Keratinocyte (primary cell): ENCODE measurements around the gene ALX1. TPM values are rescaled to one million over a fixed set of nuclear protein-coding genes. Genes with fewer than 3 reads are reported as not detected.

ENCODE experiments used
- DNase-seq: peaks from one replicate; pipeline ENCODE4 v3.0.0-alpha.2; 2011; ENCODE audit warnings: low read depth, missing footprints, low spot score
- FAIRE-seq: peaks from 2 replicates; lab custom pipeline; 2011; peaks lifted over from hg19 to GRCh38; lab: Jason Lieb, UNC
- H2AFZ ChIP-seq: 2 replicates; pipeline ENCODE4 v1.6.0; 2012; ENCODE audit warnings: low read length, control low read depth, inconsistent platforms; ENCODE audit not compliant: control insufficient read depth
- H3K27ac ChIP-seq: 2 replicates; pipeline ENCODE4 v1.5.1; 2011; ENCODE audit warnings: low read length; ENCODE audit not compliant: control insufficient read depth, insufficient read depth
- H3K27me3 ChIP-seq: 3 replicates; pipeline ENCODE4 v1.6.0; 2011; ENCODE audit warnings: low read length; ENCODE audit not compliant: control insufficient read depth, insufficient read depth; ENCODE audit errors: extremely low read depth
- H3K36me3 ChIP-seq, 2 experiments: 2 replicates in 1 of 2; 3 replicates in 1 of 2; pipeline ENCODE4 v1.5.1; 2011; ENCODE audit warnings: low read length in 2 of 2, mild to moderate bottlenecking in 1 of 2; ENCODE audit not compliant: control insufficient read depth in 2 of 2, insufficient read depth in 2 of 2; ENCODE audit errors: extremely low read depth in 1 of 2
- H3K4me1 ChIP-seq: 3 replicates; pipeline ENCODE4 v1.5.1; 2011; ENCODE audit warnings: low read length; ENCODE audit not compliant: control insufficient read depth, insufficient read depth; ENCODE audit errors: extremely low read depth
- H3K4me2 ChIP-seq: 3 replicates; pipeline ENCODE4 v1.6.0; 2011; ENCODE audit warnings: low read depth, low read length; ENCODE audit not compliant: control insufficient read depth, insufficient read depth; ENCODE audit errors: extremely low read depth
- H3K4me3 ChIP-seq, 3 experiments: fragments of 200-600 bp in 1 of 3; sonication (generic) in 1 of 3; 2 replicates in 2 of 3; 3 replicates in 1 of 3; pipeline ENCODE4 v1.5.1; 2011 to 2016; ENCODE audit warnings: low read length in 3 of 3, mild to moderate bottlenecking in 3 of 3, control low read depth in 2 of 3, inconsistent platforms in 1 of 3, low read depth in 1 of 3, mixed read lengths in 1 of 3, mixed run types in 1 of 3, moderate library complexity in 1 of 3; ENCODE audit not compliant: control insufficient read depth in 2 of 3, insufficient read depth in 2 of 3; ENCODE audit errors: extremely low read depth in 1 of 3
- H3K79me2 ChIP-seq: 2 replicates; pipeline ENCODE4 v1.6.0; 2012; ENCODE audit warnings: low read length; ENCODE audit not compliant: control insufficient read depth, insufficient read depth
- H3K9ac ChIP-seq: 3 replicates; pipeline ENCODE4 v1.6.0; 2011; ENCODE audit warnings: low read length; ENCODE audit not compliant: control insufficient read depth, insufficient read depth; ENCODE audit errors: extremely low read depth
- H3K9me1 ChIP-seq: 3 replicates; pipeline ENCODE4 v1.6.0; 2011; ENCODE audit warnings: low read length; ENCODE audit not compliant: control insufficient read depth, insufficient read depth; ENCODE audit errors: extremely low read depth
- H3K9me3 ChIP-seq: 2 replicates; pipeline ENCODE4 v1.5.1; 2012; ENCODE audit warnings: low read depth, low read length; ENCODE audit not compliant: control insufficient read depth
- H4K20me1 ChIP-seq: 3 replicates; pipeline ENCODE4 v1.6.0; 2011; ENCODE audit warnings: low read length; ENCODE audit not compliant: control insufficient read depth, insufficient read depth; ENCODE audit errors: extremely low read depth
- EZH2 ChIP-seq: IDR thresholded peaks from one replicate; pipeline ENCODE4 v1.6.1; 2012; ENCODE audit warnings: inconsistent platforms, mild to moderate bottlenecking, low read length, moderate library complexity
- dilution Hi-C: fragments of 300-500 bp; cut with MboI; formaldehyde crosslinking; loops from one replicate; pipeline ENCODE4 v1.7.0; 2020; ENCODE audit warnings: low sequenced_read_pairs; ENCODE audit not compliant: extremely low pct_ligation_motif_present
- polyA plus RNA-seq, 5 experiments: library from polyadenylated mRNA; depleted of rRNA in 3 of 5; stranded (reverse) in 3 of 5; stranded (forward) in 1 of 5; unstranded in 1 of 5; fragments of >200 nt; gene quantifications; 1 replicate in 1 of 5; 2 replicates in 3 of 5; 3 replicates in 1 of 5; pipeline versions ENCODE4 v1.2.1 to v1.2.3, GENCODE V29; 2011 to 2012; ENCODE audit warnings: missing spikeins in 2 of 5, low read depth in 1 of 5, low replicate concordance in 1 of 5
- TF ChIP-seq, protein P1 (sequence below), 3 experiments: IDR thresholded peaks in 1 of 3; conservative IDR thresholded peaks in 1 of 3; optimal IDR thresholded peaks in 1 of 3; 2 replicates in 2 of 3; 3 replicates in 1 of 3; pipeline versions ENCODE3 to v1.5.1; 2011; ENCODE audit warnings: low read length in 3 of 3, mild to moderate bottlenecking in 3 of 3, moderate library complexity in 2 of 3, control low read depth in 1 of 3, inconsistent platforms in 1 of 3; ENCODE audit not compliant: insufficient read depth in 2 of 3; ENCODE audit errors: extremely low read depth in 1 of 3

Gene ALX1
- polyA plus RNA-seq, 1 donor (not counting 4 experiments of a cell fraction or from before 2014, with no cell fraction given): not detected

DNA sequence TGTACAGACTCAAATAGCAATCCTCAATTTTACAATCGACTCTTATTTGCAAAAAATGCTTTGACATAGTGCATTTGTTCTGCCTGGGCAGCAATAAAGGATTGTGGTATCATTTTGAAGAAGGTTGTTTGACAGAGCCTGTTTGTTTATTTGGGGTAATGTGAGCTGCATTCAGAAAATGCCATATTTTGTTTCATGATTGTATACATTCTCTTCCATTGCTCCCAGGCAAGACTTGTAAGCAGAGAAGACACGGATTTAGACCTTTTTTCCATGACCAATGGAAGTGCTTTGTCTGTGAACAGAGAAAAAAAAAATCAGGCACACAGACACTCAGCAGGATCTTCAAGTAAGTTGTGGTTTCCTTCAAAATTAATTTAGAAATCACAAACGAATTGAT lies 35.5 kb upstream of the ALX1 start:
- TF ChIP-seq EZH2: no peak
- TF ChIP-seq, protein P1, sequence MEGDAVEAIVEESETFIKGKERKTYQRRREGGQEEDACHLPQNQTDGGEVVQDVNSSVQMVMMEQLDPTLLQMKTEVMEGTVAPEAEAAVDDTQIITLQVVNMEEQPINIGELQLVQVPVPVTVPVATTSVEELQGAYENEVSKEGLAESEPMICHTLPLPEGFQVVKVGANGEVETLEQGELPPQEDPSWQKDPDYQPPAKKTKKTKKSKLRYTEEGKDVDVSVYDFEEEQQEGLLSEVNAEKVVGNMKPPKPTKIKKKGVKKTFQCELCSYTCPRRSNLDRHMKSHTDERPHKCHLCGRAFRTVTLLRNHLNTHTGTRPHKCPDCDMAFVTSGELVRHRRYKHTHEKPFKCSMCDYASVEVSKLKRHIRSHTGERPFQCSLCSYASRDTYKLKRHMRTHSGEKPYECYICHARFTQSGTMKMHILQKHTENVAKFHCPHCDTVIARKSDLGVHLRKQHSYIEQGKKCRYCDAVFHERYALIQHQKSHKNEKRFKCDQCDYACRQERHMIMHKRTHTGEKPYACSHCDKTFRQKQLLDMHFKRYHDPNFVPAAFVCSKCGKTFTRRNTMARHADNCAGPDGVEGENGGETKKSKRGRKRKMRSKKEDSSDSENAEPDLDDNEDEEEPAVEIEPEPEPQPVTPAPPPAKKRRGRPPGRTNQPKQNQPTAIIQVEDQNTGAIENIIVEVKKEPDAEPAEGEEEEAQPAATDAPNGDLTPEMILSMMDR (optimal IDR thresholded peaks at IDR 0.05 in 1 of 3, IDR thresholded peaks at IDR 0.05 in 1 of 3, conservative IDR thresholded peaks at IDR 0.05 in 1 of 3; ENCODE audit: extremely low read depth in 1 of 3, insufficient read depth in 2 of 3, low read length in 3 of 3): no peak
- H3K4me1 ChIP-seq: no peaks in the 10 kb centered on the region
- no peak overlapping the region for H3K9ac ChIP-seq
- H4K20me1 ChIP-seq: no peaks in the 10 kb centered on the region
- H3K9me1 ChIP-seq: no peaks in the 10 kb centered on the region
- no peak overlapping the region for H3K4me2 ChIP-seq
- H2AFZ ChIP-seq: no peak overlapping the region
- DNase-seq: no peak
- dilution Hi-C loops: no loop called here
- no peak overlapping the region for H3K27ac ChIP-seq
- H3K79me2 ChIP-seq: no peaks in the 10 kb centered on the region
- no peaks in the 10 kb centered on the region for H3K36me3 ChIP-seq
- H3K9me3 ChIP-seq: no peaks in the 10 kb centered on the region
- no peak for FAIRE-seq
- H3K4me3 ChIP-seq: no peak overlapping the region
- H3K27me3 ChIP-seq: no peaks in the 10 kb centered on the region

DNA sequence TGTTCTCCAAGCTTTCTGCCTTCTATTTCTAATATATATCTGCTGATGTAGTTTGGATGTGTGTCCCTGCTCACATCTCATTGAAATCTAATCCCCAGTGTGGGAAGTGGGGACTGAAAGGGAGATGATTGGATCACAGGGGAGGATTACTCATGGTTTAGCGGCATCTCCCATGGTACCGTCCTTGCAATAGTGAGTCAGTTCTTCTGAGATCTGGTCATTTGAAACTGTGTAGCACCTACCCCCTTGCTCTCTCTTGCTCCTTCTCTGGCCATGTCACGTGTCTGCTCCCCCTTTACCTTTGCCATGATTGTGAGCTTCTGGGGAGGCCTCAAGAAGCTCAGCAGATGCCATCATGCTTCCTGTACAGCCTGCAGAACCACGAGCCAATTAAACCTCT lies 26.2 kb upstream of the ALX1 start:
- dilution Hi-C loops: no loop called here
- no peaks in the 10 kb centered on the region for H3K79me2 ChIP-seq
- no peak overlapping the region for H3K27ac ChIP-seq
- FAIRE-seq: no peak
- H3K4me3 ChIP-seq: no peak overlapping the region
- H3K9ac ChIP-seq: no peak overlapping the region
- H3K36me3 ChIP-seq: no peaks in the 10 kb centered on the region
- H3K4me2 ChIP-seq: no peak overlapping the region
- H3K9me1 ChIP-seq: no peaks in the 10 kb centered on the region
- H3K9me3 ChIP-seq: no peaks in the 10 kb centered on the region
- no peaks in the 10 kb centered on the region for H4K20me1 ChIP-seq
- DNase-seq: no peak
- H3K4me1 ChIP-seq: no peaks in the 10 kb centered on the region
- TF ChIP-seq EZH2: no peak
- TF ChIP-seq, protein P1 (optimal IDR thresholded peaks at IDR 0.05 in 1 of 3, IDR thresholded peaks at IDR 0.05 in 1 of 3, conservative IDR thresholded peaks at IDR 0.05 in 1 of 3; ENCODE audit: extremely low read depth in 1 of 3, insufficient read depth in 2 of 3, low read length in 3 of 3): no peak
- no peak overlapping the region for H2AFZ ChIP-seq
- no peaks in the 10 kb centered on the region for H3K27me3 ChIP-seq
